Neutrophil (primary cell): ENCODE results near the gene TBC1D5.
"Not testable (repeated sequence)": the region's sequence is repeated elsewhere in the genome, so short reads cannot be mapped to it uniquely, and the experiment has no call there.

Experiments used
- H3K27ac ChIP-seq: fragments of 200-600 bp; sonication (generic); 2 replicates; pipeline ENCODE4 v1.5.1; 2016; ENCODE audit warnings: mild to moderate bottlenecking, moderate library complexity
- H3K27me3 ChIP-seq: fragments of 200-600 bp; sonication (generic); 2 replicates; pipeline ENCODE4 v1.6.0; 2016; ENCODE audit warnings: mild to moderate bottlenecking
- H3K36me3 ChIP-seq: fragments of 200-600 bp; sonication (generic); 2 replicates; pipeline ENCODE4 v1.5.1; 2017
- H3K4me1 ChIP-seq, 2 experiments: fragments of 200-600 bp in 1 of 2; sonication (generic) in 1 of 2; 1 replicate in 1 of 2; 2 replicates in 1 of 2; pipeline versions ENCODE4 v1.5.1 to v1.6.1; 2013 to 2016; ENCODE audit warnings: low read depth in 1 of 2, low read length in 1 of 2, mild to moderate bottlenecking in 1 of 2, moderate library complexity in 1 of 2; ENCODE audit not compliant: control insufficient read depth in 1 of 2, insufficient read depth in 1 of 2
- H3K4me3 ChIP-seq, 2 experiments: fragments of 200-600 bp in 1 of 2; sonication (generic) in 1 of 2; 1 replicate in 1 of 2; 2 replicates in 1 of 2; pipeline ENCODE4 v1.5.1; 2013 to 2016; ENCODE audit warnings: low read depth in 1 of 2, low read length in 1 of 2, mild to moderate bottlenecking in 1 of 2, moderate library complexity in 1 of 2
- H3K9me3 ChIP-seq: fragments of 200-600 bp; sonication (generic); 2 replicates; pipeline ENCODE4 v1.5.1; 2016
- CTCF ChIP-seq: fragments of 200-600 bp; sonication (generic); IDR thresholded peaks from 2 replicates; pipeline ENCODE4 v1.5.1; 2016; ENCODE audit warnings: antibody characterized with exemption

Gene TBC1D5

GRCh38 chr3:17631609-17632008 lies 110.8 kb downstream of the TBC1D5 start:
- no peak for TF ChIP-seq CTCF
- H3K27ac ChIP-seq: peak overlapping the region; percentile 65
- H3K4me1 ChIP-seq: peaks cover 25 to 39% of the 10 kb centered on the region in 2 experiments
- no peaks in the 10 kb centered on the region for H3K36me3 ChIP-seq
- H3K27me3 ChIP-seq: no peaks in the 10 kb centered on the region
- no peak overlapping the region for H3K4me3 ChIP-seq
- H3K9me3 ChIP-seq: no peaks in the 10 kb centered on the region

GRCh38 chr3:17629400-17629799 lies 113.0 kb downstream of the TBC1D5 start:
- H3K4me3 ChIP-seq: no peak overlapping the region
- no peaks in the 10 kb centered on the region for H3K27me3 ChIP-seq
- H3K9me3 ChIP-seq: no peaks in the 10 kb centered on the region
- H3K36me3 ChIP-seq: no peaks in the 10 kb centered on the region
- no peak for TF ChIP-seq CTCF
- no peak overlapping the region for H3K27ac ChIP-seq
- peaks cover 38 to 52% of the 10 kb centered on the region in 2 experiments for H3K4me1 ChIP-seq

GRCh38 chr3:17626395-17626794 lies 116.0 kb downstream of the TBC1D5 start:
- Histone ChIP-seq H3K4me1 (peaks cover 28 to 37% of the 10 kb centered on the region in 2 experiments), H3K27me3 (no peaks in the 10 kb centered on the region), H3K4me3 (peak overlapping the region; percentile 55 to 60), H3K27ac (peak overlapping the region; percentile 90), H3K36me3 (no peaks in the 10 kb centered on the region), H3K9me3 (no peaks in the 10 kb centered on the region)
- no peak for TF ChIP-seq CTCF

- TF ChIP-seq CTCF: no peak
- H3K27me3 ChIP-seq: no peaks in the 10 kb centered on the region
- H3K4me1 ChIP-seq: peaks cover 28 to 37% of the 10 kb centered on the region in 2 experiments
- H3K9me3 ChIP-seq: no peaks in the 10 kb centered on the region
- peak overlapping the region; percentile 90 for H3K27ac ChIP-seq
- no peaks in the 10 kb centered on the region for H3K36me3 ChIP-seq
- H3K4me3 ChIP-seq: no peak overlapping the region
These were observed 117.3 kb downstream of the TBC1D5 start for GRCh38 chr3:17625133-17625532.

GRCh38 chr3:17623464-17623863 lies 119.0 kb downstream of the TBC1D5 start:
- H3K27me3 ChIP-seq: no peaks in the 10 kb centered on the region
- no peaks in the 10 kb centered on the region for H3K36me3 ChIP-seq
- no peak for TF ChIP-seq CTCF
- H3K4me1 ChIP-seq: peaks cover 28% of the 10 kb centered on the region in 2 experiments
- H3K9me3 ChIP-seq: no peaks in the 10 kb centered on the region
- H3K27ac ChIP-seq: no peak overlapping the region
- H3K4me3 ChIP-seq: no peak overlapping the region

GRCh38 chr3:17619968-17620367 lies 122.5 kb downstream of the TBC1D5 start:
- H3K27ac ChIP-seq: no peak overlapping the region
- no peaks in the 10 kb centered on the region for H3K27me3 ChIP-seq
- no peak overlapping the region for H3K4me3 ChIP-seq
- TF ChIP-seq CTCF: no peak
- H3K4me1 ChIP-seq: no peaks in the 10 kb centered on the region
- no peaks in the 10 kb centered on the region for H3K36me3 ChIP-seq
- no peaks in the 10 kb centered on the region for H3K9me3 ChIP-seq

GRCh38 chr3:17613017-17613416 lies 129.4 kb downstream of the TBC1D5 start:
- H3K27me3 ChIP-seq, H3K36me3 ChIP-seq, H3K4me1 ChIP-seq: not testable (repeated sequence)

More at GRCh38 chr3:17613017-17613416, 129.4 kb downstream of the TBC1D5 start:
- not testable (repeated sequence) for H3K4me3 ChIP-seq, H3K9me3 ChIP-seq, H3K27ac ChIP-seq
